ENCODE data around the gene ABCD1.
"Not testable (repeated sequence)": the region's sequence is repeated elsewhere in the genome, so short reads cannot be mapped to it uniquely, and the experiment has no call there.

- TF ChIP-seq, protein P1, sequence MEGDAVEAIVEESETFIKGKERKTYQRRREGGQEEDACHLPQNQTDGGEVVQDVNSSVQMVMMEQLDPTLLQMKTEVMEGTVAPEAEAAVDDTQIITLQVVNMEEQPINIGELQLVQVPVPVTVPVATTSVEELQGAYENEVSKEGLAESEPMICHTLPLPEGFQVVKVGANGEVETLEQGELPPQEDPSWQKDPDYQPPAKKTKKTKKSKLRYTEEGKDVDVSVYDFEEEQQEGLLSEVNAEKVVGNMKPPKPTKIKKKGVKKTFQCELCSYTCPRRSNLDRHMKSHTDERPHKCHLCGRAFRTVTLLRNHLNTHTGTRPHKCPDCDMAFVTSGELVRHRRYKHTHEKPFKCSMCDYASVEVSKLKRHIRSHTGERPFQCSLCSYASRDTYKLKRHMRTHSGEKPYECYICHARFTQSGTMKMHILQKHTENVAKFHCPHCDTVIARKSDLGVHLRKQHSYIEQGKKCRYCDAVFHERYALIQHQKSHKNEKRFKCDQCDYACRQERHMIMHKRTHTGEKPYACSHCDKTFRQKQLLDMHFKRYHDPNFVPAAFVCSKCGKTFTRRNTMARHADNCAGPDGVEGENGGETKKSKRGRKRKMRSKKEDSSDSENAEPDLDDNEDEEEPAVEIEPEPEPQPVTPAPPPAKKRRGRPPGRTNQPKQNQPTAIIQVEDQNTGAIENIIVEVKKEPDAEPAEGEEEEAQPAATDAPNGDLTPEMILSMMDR (IDR thresholded peaks at IDR 0.05; ENCODE audit: low read depth, low read length, missing input control), result not testable (repeated sequence)
- TF ChIP-seq, protein P2, sequence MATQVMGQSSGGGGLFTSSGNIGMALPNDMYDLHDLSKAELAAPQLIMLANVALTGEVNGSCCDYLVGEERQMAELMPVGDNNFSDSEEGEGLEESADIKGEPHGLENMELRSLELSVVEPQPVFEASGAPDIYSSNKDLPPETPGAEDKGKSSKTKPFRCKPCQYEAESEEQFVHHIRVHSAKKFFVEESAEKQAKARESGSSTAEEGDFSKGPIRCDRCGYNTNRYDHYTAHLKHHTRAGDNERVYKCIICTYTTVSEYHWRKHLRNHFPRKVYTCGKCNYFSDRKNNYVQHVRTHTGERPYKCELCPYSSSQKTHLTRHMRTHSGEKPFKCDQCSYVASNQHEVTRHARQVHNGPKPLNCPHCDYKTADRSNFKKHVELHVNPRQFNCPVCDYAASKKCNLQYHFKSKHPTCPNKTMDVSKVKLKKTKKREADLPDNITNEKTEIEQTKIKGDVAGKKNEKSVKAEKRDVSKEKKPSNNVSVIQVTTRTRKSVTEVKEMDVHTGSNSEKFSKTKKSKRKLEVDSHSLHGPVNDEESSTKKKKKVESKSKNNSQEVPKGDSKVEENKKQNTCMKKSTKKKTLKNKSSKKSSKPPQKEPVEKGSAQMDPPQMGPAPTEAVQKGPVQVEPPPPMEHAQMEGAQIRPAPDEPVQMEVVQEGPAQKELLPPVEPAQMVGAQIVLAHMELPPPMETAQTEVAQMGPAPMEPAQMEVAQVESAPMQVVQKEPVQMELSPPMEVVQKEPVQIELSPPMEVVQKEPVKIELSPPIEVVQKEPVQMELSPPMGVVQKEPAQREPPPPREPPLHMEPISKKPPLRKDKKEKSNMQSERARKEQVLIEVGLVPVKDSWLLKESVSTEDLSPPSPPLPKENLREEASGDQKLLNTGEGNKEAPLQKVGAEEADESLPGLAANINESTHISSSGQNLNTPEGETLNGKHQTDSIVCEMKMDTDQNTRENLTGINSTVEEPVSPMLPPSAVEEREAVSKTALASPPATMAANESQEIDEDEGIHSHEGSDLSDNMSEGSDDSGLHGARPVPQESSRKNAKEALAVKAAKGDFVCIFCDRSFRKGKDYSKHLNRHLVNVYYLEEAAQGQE (IDR thresholded peaks at IDR 0.05), result not testable (repeated sequence)
- not testable (repeated sequence) for TF ChIP-seq JUND (IDR thresholded peaks at IDR 0.05); MAX (IDR thresholded peaks at IDR 0.05); FOXA1 (IDR thresholded peaks at IDR 0.05); RAD21 (IDR thresholded peaks at IDR 0.05); TAF1 (conservative IDR thresholded peaks at IDR 0.05)
These were observed 17.5 kb downstream of the ABCD1 start for GRCh38 chrX:153742111-153742510.

All from liver (tissue), 3 donors.